ENCODE measurements around the gene NCBP2.

Gene NCBP2

GRCh38 chr3:196931828-196932587 lies 10.3 kb downstream of the NCBP2 start:
- Histone ChIP-seq H3K27me3 (ENCODE audit: control insufficient read depth in 1 of 2, insufficient read depth in 2 of 2, low read length in 2 of 2) (no peaks in the 10 kb centered on the region), H3K9ac (ENCODE audit: low read length) (no peak overlapping the region), H3K36me3 (ENCODE audit: insufficient read depth, low read length) (peaks cover 79% of the 10 kb centered on the region), H3K9me3 (ENCODE audit: low read length) (no peaks in the 10 kb centered on the region), H3K27ac (ENCODE audit: low read depth, low read length) (no peak overlapping the region), H3K4me1 (ENCODE audit: insufficient read depth, low read length) (no peaks in the 10 kb centered on the region), H3K4me3 (ENCODE audit: low read depth in 1 of 2, low read length in 2 of 2) (no peak overlapping the region)

DNA sequence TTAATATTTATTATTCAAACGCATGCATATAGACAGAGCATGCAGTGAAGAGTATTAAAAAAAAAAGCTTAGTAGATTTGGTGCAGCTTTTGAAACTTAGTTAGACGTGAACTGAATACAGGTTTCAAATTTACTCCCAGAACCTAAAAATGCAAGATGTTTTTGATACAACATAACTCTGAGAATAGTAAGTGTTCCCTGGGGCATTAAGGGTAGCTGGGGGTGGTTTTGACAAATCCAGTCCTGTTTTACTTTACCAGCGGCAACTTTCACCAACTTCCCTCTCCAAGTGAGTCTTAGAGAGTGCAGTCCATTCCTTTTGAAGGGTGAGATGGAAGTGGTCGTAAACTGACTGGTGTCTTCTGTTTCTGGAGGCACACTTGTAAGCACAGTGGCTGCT lies 11.2 kb downstream of the NCBP2 start:
- no peak overlapping the region for H3K27ac ChIP-seq (ENCODE audit: low read depth, low read length)
- H3K9me3 ChIP-seq (ENCODE audit: low read length) = no peaks in the 10 kb centered on the region
- no peaks in the 10 kb centered on the region for H3K4me1 ChIP-seq (ENCODE audit: insufficient read depth, low read length)
- peaks cover 71% of the 10 kb centered on the region for H3K36me3 ChIP-seq (ENCODE audit: insufficient read depth, low read length)
- no peaks in the 10 kb centered on the region for H3K27me3 ChIP-seq (ENCODE audit: control insufficient read depth in 1 of 2, insufficient read depth in 2 of 2, low read length in 2 of 2)
- H3K9ac ChIP-seq (ENCODE audit: low read length) = no peak overlapping the region
- H3K4me3 ChIP-seq (ENCODE audit: low read depth in 1 of 2, low read length in 2 of 2) = no peak overlapping the region

DNA sequence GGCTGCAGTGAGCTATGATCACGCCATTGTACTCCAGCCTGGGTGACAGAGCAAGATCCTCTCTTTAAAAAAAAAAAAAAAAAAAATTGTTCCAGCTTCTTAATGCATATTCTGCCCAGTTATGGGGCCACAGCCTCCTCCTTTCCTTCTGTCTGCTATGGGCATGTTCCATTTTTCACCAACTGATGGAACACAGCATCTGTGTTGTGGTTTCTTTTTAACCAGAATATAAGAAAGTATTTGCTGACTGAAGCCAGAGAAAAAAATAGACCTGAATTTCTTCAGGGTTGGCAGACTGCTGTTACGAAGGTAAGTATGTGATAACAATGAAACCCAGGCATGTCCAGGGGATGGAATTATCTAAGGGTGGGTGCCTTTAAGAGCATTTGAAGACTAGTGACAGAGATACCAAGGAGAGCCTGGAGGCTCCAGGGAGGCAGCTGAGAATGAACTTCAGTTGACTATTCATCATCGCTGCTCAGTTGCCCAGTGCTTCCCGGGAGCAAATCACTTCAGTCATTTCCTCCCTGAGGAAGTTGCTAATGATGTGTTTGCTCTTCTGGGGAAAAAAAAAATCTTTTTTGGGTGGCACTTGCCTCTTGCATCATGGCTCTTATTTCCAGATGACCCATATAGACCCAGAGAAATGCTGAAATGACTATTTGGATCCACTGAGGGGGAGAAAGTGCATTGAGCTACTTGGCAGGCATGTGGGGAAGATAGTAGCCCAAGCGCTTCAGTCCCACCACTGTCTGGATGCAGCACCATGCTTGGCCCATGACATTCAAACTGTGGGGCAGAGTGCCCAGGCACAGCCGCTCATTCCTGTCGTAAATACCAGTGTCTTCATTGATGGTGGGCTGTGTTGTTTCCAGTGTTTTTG lies 14.5 kb downstream of the NCBP2 start:
- no peaks in the 10 kb centered on the region for H3K4me1 ChIP-seq (ENCODE audit: insufficient read depth, low read length)
- no peaks in the 10 kb centered on the region for H3K27me3 ChIP-seq (ENCODE audit: control insufficient read depth in 1 of 2, insufficient read depth in 2 of 2, low read length in 2 of 2)
- peaks cover 56% of the 10 kb centered on the region for H3K36me3 ChIP-seq (ENCODE audit: insufficient read depth, low read length)
- H3K27ac ChIP-seq (ENCODE audit: low read depth, low read length) = no peak overlapping the region
- no peak overlapping the region for H3K4me3 ChIP-seq (ENCODE audit: low read depth in 1 of 2, low read length in 2 of 2)
- no peaks in the 10 kb centered on the region for H3K9me3 ChIP-seq (ENCODE audit: low read length)
- H3K9ac ChIP-seq (ENCODE audit: low read length) = no peak overlapping the region

DNA sequence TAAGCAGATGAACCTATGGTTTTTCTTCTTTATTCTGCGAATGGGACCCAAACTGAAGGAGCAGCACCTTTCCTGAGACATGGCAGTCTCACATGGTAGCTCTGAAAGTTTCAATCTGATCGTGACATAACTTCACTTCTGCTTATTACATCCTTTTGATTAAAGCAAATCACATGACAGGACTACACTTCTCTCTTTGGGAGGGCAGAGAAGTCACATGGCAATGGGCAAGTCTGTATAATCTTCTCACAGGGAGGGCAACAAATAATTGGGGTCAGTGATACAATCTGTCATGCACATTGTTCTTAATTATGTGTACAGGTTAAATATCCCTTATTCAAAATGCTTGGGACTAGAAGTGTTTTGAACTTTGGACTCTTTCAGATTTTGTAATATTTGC lies 21.6 kb downstream of the NCBP2 start:
- H3K27me3 ChIP-seq (ENCODE audit: control insufficient read depth in 1 of 2, insufficient read depth in 2 of 2, low read length in 2 of 2) = no peaks in the 10 kb centered on the region
- no peaks in the 10 kb centered on the region for H3K4me1 ChIP-seq (ENCODE audit: insufficient read depth, low read length)
- no peak overlapping the region for H3K4me3 ChIP-seq (ENCODE audit: low read depth in 1 of 2, low read length in 2 of 2)
- H3K9ac ChIP-seq (ENCODE audit: low read length) = no peak overlapping the region
- H3K27ac ChIP-seq (ENCODE audit: low read depth, low read length) = no peak overlapping the region
- peaks cover 9% of the 10 kb centered on the region for H3K36me3 ChIP-seq (ENCODE audit: insufficient read depth, low read length)
- H3K9me3 ChIP-seq (ENCODE audit: low read length) = no peaks in the 10 kb centered on the region

DNA sequence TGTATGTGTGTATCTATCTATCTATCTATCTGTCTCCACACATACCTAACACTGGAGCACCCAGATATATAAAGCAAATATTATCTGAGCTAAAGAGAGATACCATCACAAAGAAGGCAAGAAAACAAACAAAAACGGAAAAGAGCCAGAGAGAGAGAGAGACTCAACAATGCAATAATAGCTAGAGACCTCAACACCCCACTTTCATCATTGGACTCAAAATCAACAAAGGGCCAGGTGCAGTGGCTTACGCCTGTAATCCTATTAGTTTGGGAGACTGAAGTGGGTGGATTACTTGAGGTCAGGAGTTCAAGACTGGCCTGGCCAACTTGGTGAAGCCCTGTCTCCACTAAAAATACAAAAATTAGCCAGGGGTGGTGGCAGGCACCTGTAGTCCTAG lies 23.4 kb downstream of the NCBP2 start:
- Histone ChIP-seq H3K36me3 (ENCODE audit: insufficient read depth, low read length) (peaks cover 16% of the 10 kb centered on the region), H3K27me3 (ENCODE audit: control insufficient read depth in 1 of 2, insufficient read depth in 2 of 2, low read length in 2 of 2) (no peaks in the 10 kb centered on the region)

GRCh38 chr3:196916995-196917394 lies 25.3 kb downstream of the NCBP2 start:
- Histone ChIP-seq H3K9ac (ENCODE audit: low read length) (no peak overlapping the region), H3K4me1 (ENCODE audit: insufficient read depth, low read length) (no peaks in the 10 kb centered on the region), H3K4me3 (ENCODE audit: low read depth in 1 of 2, low read length in 2 of 2) (no peak overlapping the region), H3K9me3 (ENCODE audit: low read length) (no peaks in the 10 kb centered on the region), H3K36me3 (ENCODE audit: insufficient read depth, low read length) (peaks cover 7% of the 10 kb centered on the region), H3K27me3 (ENCODE audit: control insufficient read depth in 1 of 2, insufficient read depth in 2 of 2, low read length in 2 of 2) (no peaks in the 10 kb centered on the region), H3K27ac (ENCODE audit: low read depth, low read length) (no peak overlapping the region)

More for the DNA sequence above, 23.4 kb downstream of the NCBP2 start:
- H3K27ac ChIP-seq (ENCODE audit: low read depth, low read length) = no peak overlapping the region
- no peaks in the 10 kb centered on the region for H3K4me1 ChIP-seq (ENCODE audit: insufficient read depth, low read length)
- H3K9me3 ChIP-seq (ENCODE audit: low read length) = no peaks in the 10 kb centered on the region
- no peak overlapping the region for H3K4me3 ChIP-seq (ENCODE audit: low read depth in 1 of 2, low read length in 2 of 2)
- no peak overlapping the region for H3K9ac ChIP-seq (ENCODE audit: low read length)

DNA sequence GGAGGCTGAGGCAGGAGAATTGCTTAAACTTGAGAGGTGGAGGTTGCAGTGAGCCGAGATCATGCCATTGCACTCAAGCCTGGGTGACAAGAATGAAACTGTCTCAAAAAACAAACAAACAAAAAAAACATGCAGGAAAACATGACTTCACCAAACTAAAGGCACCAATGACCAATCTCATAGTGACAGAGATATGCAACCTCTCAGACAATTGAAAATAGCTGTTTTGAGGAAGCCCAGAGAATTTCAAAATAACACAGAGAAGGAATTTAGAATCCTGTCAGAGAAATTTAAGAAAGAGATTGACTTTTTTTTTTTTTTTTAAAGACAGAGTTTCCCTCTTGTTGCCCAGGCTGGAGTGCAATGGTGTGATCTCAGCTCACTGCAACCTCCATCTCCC lies 26.1 kb downstream of the NCBP2 start:
- no peak overlapping the region for H3K4me3 ChIP-seq (ENCODE audit: low read depth in 1 of 2, low read length in 2 of 2)
- no peaks in the 10 kb centered on the region for H3K27me3 ChIP-seq (ENCODE audit: control insufficient read depth in 1 of 2, insufficient read depth in 2 of 2, low read length in 2 of 2)
- no peaks in the 10 kb centered on the region for H3K9me3 ChIP-seq (ENCODE audit: low read length)
- H3K9ac ChIP-seq (ENCODE audit: low read length) = no peak overlapping the region
- no peak overlapping the region for H3K27ac ChIP-seq (ENCODE audit: low read depth, low read length)
- H3K4me1 ChIP-seq (ENCODE audit: insufficient read depth, low read length) = no peaks in the 10 kb centered on the region
- H3K36me3 ChIP-seq (ENCODE audit: insufficient read depth, low read length) = peaks cover 7% of the 10 kb centered on the region

DNA sequence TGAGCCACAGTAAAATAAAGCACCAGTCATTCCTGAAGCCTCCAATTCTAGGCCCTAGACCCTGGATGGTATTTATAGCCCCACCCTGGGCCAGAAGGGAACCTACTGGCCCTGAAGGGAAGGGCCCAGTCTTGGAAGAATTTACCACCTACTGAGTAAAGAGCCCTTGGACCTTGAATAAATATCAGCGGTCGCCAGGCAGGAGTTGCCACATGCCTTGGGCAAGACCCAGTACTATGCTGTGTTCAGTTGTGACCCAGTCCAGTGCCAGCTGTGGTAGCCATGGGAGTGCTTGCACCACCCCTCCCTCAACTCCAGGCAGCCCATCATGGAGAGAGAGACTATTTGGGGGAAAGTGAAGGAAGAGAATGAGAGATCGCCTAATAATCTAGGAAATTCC lies 27.0 kb downstream of the NCBP2 start:
- Histone ChIP-seq H3K9me3 (ENCODE audit: low read length) (no peaks in the 10 kb centered on the region), H3K9ac (ENCODE audit: low read length) (no peak overlapping the region), H3K4me1 (ENCODE audit: insufficient read depth, low read length) (no peaks in the 10 kb centered on the region), H3K36me3 (ENCODE audit: insufficient read depth, low read length) (peaks cover 7% of the 10 kb centered on the region), H3K27ac (ENCODE audit: low read depth, low read length) (no peak overlapping the region), H3K27me3 (ENCODE audit: control insufficient read depth in 1 of 2, insufficient read depth in 2 of 2, low read length in 2 of 2) (no peaks in the 10 kb centered on the region), H3K4me3 (ENCODE audit: low read depth in 1 of 2, low read length in 2 of 2) (no peak overlapping the region)

DNA sequence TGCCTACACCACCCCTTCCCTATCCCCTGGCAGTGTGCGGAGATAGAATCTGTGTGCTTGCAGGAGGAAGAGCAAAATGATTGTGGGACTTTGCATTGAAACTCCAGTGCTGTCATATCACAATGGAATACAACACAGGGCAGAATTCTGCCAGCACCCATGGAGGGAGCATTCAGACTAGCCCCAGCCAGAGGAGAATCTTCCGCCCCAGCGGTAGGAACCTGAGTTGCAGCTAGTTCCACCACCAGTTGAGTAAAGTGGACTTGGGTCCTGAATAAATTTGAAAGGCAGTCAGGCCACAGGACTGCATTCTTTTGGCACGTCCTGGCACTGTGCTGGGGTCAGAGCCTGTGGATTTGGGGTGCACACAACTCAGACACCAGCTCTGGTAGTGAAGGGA lies 27.5 kb downstream of the NCBP2 start:
- no peaks in the 10 kb centered on the region for H3K27me3 ChIP-seq (ENCODE audit: control insufficient read depth in 1 of 2, insufficient read depth in 2 of 2, low read length in 2 of 2)
- peaks cover 7% of the 10 kb centered on the region for H3K36me3 ChIP-seq (ENCODE audit: insufficient read depth, low read length)
- no peak overlapping the region for H3K9ac ChIP-seq (ENCODE audit: low read length)
- no peaks in the 10 kb centered on the region for H3K4me1 ChIP-seq (ENCODE audit: insufficient read depth, low read length)
- no peaks in the 10 kb centered on the region for H3K9me3 ChIP-seq (ENCODE audit: low read length)
- H3K27ac ChIP-seq (ENCODE audit: low read depth, low read length) = no peak overlapping the region
- no peak overlapping the region for H3K4me3 ChIP-seq (ENCODE audit: low read depth in 1 of 2, low read length in 2 of 2)

DNA sequence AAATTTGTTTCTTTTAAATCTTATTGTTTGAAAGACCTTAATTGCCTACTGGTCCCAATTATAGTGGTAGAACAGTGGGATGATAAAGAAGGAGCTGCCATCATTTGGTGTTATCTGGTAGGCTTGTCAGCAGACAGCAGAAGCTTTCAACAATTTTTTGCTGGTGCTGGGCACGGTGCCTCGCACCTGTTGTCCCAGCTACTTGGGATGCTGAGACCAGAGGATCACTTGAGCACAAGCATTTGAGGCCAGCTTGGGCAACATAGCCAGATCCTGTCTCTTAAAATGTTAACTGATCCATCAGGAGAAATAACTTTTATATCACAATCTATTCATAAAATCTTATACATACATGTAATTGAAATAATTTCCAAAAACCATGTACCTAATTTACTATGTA lies 38.6 kb downstream of the NCBP2 start:
- Histone ChIP-seq H3K27ac (ENCODE audit: low read depth, low read length) (no peak overlapping the region), H3K36me3 (ENCODE audit: insufficient read depth, low read length) (peaks cover 47% of the 10 kb centered on the region), H3K4me1 (ENCODE audit: insufficient read depth, low read length) (no peaks in the 10 kb centered on the region), H3K27me3 (ENCODE audit: control insufficient read depth in 1 of 2, insufficient read depth in 2 of 2, low read length in 2 of 2) (no peaks in the 10 kb centered on the region), H3K4me3 (ENCODE audit: low read depth in 1 of 2, low read length in 2 of 2) (no peak overlapping the region), H3K9me3 (ENCODE audit: low read length) (no peaks in the 10 kb centered on the region), H3K9ac (ENCODE audit: low read length) (no peak overlapping the region)

DNA sequence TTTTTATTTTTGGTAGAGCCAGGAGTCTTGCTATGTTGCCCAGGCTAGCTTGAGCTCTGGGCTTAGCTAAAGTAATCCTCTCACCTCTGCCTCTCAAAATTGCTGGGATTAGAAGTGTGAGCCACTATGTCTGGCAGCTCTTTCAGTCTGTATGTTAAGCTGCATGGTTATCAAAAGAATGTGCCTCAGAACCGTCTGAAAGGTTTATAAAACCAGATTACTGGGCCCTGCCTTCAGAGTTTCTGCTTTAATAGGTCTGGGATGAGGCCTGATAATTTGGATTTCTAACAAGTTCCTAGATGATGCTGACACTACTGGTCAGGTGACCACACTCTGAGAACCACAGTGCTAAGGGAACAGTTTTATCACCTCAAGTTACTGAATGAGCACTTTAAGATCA lies 40.0 kb downstream of the NCBP2 start:
- Histone ChIP-seq H3K4me3 (ENCODE audit: low read depth in 1 of 2, low read length in 2 of 2) (no peak overlapping the region), H3K9me3 (ENCODE audit: low read length) (no peaks in the 10 kb centered on the region), H3K4me1 (ENCODE audit: insufficient read depth, low read length) (no peaks in the 10 kb centered on the region), H3K36me3 (ENCODE audit: insufficient read depth, low read length) (peaks cover 47% of the 10 kb centered on the region), H3K27me3 (ENCODE audit: control insufficient read depth in 1 of 2, insufficient read depth in 2 of 2, low read length in 2 of 2) (no peaks in the 10 kb centered on the region), H3K27ac (ENCODE audit: low read depth, low read length) (no peak overlapping the region), H3K9ac (ENCODE audit: low read length) (no peak overlapping the region)
